ENCODE data around the gene IL1A.
A peak's percentile ranks its signal among the peaks of the same experiment; 100 is the strongest.

The IL1A gene

DNA sequence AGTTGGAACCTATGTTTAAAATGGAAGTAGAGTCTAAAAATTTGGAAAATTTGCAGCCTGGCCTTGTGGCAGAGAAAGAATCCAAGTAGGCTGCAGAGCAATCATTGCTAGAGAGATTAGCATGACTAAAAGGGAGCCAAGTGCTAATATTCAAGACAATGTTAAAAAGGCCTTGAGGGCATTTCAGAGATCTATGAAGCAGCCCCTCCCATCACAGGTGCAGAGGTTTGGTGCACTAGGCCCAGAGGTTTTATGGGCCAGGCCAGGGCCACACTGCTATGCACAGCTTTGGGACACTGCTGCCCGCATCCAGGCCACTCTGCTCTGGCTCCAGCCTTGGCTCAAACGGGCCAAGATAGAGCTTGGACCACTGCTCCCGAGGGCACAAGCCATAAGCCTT is 6.7 kb upstream of the IL1A start:
- no peak for DNase-seq

DNA sequence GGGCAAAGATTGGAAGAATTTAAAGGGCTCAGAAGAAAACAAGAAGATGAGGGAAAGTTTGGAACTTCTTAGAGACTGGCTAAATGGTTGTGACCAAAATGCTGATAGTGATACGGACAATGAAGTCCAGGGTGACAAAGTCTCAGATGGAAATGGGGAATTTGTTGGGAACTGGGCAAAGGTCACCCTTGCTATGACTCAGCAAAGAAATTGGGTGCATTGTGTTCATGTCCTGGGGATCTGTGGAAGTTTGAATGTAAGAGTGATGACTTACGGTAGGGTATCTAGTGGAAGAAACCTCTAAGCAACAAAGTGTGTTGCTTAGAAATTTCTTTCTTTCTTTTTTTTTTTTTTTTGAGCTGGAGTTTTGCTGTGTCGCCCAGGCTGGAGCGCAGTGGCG is 6.0 kb upstream of the IL1A start:
- no peak for DNase-seq

DNA sequence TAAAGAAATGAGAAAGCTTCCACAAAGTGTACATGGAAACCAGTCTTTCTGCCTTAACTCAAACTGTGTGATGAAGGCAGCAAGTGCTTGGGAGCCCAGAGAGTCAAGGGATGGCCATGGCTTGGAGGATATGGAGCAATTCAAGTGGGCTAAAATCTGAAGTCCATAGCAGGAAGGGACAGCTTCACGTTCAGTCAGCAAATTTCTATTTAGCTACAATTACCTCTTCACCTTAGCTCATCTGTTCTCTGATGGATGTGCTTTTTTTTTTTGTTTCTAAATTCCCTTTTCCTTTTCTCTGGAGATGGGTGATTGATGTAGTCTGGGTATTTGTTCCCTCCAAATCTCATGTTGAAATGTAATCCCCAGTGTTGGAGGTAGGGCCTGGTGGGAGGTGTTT is 4.9 kb upstream of the IL1A start:
- DNase-seq = no peak

DNA sequence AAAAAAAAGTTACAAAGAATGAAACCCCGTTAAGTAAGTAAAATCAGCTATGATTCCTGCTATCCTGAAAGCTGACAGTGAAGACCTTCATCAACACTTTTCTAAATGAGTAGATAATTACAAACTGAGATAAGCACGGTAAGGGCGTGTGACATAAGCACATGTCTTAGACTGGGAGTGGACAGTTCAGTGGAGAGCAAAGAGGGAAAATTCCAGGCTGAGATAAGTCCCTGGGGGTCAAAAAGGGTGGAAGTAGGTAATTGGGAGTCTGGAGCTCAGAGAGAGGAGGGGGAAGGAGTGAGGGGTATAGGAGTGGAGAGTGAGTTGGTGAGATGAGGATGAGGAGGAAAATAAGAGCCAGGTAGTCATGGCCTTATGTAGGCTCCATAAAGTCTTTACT is 4.4 kb upstream of the IL1A start:
- no peak for DNase-seq

DNA sequence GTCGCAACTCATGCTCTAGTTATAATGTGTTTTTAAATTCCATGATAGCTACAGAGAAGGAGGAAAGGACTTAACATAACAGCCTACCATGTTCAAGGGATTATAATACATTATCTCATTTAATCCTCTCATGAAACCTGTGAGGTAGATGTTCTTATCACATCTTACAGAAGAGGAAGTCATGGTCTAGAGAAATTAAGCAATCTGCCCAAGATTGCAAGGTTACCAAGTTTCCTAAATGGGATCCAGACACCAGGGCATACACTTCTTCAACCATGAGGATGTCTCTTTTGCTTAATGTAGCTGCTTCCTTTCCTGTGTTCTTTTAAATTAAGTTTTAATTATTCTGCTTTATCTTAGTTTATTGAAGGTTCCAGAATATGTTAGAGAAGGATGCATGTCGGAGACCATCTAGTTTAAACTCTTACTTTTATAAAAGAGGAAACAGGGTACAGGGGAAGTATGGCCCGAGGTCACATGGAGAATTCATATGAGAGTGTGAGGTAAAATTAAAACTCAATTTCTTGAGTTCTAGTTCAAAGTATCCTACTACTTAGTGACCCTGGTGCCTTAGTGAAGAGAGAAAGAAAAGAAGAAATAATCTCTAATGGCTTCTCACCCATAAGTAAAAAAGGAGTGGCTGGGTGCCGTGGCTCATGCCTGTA is 3.6 kb upstream of the IL1A start:
- no peak for DNase-seq

DNA sequence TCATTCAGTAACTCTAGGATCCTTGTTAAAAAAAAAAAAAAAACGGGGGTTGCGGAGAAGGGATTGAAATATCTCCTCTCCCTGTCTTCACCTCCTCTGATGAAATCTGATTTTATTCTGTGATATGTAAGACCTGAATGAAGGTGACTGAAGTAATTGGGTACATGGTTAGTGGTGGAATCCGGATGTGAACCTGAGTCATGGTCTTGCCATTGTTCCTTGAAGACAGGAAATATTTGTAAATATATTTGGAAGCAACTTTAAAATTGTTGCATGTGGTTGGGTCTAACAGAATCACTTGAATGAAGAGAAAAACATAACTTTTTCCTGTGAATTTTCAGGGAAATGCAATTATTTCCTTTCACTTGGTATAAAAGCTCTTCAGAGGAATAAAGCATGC is 3.0 kb upstream of the IL1A start:
- no peak for DNase-seq

DNA sequence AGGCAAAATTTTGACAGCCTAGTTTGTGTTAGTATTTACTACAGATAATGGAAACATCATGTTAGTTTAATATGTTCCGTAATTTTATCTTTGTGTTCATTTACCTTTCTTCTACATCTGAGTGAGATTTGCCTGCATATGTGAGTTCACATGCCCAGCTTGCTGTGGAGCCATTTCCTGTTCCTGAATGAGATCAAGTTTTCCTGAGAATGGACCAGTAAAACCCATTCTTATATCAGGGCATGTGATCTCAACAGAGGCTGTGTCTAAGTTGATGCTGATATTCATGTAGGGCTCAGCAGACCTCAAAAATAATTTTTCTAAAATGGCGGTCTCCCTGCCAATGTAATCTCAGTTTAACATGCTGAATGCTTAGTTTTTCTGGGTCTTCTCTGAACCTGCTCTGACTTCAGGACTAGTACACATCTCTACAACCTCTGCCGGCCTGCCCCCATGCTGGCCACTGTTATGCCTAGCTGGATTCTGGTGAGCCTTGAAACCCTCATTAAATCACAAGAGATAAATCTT is 1.0 kb downstream of the IL1A start:
- no peak for DNase-seq

DNA sequence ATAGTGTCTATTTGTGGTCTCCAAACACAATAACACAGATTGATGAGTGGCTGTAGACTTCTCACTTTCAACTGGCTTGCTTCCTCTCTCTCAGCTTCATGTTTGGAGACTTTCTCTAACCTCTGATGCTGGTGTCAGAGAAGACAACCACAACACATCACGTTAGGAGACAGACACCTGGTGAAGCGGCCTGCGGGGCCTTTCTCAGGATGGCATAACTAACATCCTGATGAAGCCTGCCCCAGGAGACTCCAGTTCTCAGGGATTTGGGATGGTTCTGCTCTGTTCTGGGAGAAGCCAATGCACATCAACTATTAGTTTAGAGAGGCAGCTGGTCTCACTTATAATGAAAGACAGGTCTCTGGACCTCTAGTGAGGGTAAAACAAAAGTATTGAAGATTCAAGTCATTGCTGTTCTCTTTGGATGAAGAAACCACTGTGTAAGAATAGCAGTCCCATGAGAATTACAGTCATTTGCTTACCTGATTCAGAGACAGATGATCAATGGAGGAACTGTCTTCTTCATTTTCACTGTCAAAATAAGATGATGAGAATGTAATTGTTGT is 2.0 kb downstream of the IL1A start:
- no peak for DNase-seq

DNA sequence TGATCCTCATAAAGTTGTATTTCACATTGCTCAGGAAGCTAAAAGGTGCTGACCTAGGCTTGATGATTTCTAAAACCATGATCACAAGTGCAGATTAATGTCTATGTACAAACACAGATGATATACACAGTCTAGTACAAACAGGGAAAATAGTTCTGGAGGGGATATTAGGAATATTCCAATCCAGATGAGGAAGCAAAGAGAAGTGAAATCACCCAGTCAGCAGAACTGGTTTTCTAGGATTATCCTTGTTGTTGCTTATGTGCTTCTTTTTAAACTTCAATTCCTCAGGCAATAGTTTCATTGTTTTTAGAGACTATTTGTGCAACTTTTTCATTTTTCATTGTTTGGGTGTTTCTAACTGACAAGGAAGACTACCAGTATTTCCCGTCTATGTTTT is 4.7 kb downstream of the IL1A start:
- DNase-seq = no peak

DNA sequence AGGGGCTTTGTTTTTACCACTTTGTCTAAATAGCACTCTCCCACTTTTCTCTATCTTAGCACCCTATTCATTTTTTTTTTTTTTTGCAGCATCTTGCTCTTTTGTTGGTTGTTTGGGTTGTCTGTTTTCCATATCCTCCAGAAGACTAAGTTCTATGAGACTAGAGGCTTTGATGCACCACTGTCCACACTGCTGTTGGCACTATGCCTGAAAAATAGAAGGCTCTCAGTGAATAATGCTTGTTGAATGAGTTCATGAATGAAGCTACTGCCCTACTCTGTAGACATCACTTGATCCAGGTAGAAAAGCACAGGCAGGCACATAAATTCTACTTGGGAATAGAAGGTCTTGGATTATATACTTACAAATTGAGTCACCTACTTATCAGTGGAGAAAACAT is 7.3 kb downstream of the IL1A start:
- no peak for DNase-seq

DNA sequence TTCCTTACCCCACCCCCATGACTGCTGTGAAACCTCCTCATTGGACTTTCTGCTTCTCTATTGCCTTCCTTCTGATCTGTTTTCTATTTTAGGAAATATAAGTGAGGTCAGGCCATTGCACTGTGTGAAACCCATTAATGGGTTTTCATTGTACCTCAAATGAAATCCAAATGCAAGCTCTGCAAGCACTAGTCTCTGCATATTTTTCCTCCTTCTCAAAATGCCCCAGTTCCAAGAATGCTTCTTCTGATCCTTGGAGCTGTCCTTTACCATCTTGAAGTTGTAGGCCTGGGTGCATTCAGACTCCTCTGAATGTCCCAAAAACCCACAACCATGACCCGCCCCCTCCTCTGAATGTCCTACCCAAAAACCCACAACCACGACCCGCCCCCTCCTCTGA is 8.2 kb downstream of the IL1A start:
- no peak for DNase-seq

DNA sequence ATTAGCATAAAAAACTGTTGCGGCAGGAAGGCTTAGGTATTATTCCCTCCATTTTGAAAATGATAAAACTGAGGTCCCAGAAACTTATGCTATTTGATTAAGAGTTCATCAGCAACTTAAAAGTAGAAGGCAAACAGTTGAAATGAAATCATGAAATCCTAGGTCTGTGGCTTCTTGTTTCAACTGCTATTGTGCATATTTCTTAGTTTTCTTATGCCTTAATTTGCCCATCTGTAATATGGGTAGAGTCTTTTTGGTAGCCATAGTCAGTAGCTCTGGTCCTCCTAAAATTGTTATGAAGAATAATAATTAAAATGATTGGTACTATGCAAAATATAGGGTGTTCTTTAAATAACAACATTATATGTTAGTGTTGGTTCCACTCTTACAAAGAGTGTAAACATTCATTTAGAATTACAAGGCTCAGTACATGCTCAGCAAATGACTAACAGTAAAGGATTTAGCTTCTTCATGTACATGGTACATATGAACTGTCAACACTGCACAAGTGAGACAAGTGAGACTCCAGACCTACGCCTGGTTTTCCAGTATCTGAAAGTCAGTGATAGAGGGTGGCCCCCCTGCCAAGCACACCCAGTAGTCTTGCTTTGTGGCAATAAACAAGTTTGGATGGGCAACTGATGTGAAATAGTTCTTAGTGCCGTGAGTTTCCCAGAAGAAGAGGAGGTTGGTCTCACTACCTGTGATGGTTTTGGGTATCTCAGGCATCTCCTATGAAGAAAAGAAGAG is 9.6 kb downstream of the IL1A start:
- no peak for DNase-seq

DNA sequence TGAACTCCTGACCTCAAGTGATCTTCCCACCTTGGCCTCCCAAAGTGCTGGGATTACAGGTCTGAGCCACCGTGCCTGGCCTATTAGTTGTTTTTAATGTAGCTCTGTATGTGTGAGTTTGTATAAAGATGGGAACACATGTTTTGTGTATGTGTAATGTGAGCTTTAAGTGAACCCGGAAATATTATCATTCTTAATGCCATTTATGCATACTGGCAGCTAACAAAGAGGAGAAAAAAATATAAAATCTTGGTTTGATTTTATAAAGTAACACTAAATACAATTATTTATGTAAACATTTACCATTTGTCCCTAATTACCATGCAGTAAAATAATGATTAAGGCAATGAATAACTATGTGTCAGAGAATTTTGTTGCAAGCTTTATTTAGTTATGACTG is 10.7 kb downstream of the IL1A start:
- no peak for DNase-seq

DNA sequence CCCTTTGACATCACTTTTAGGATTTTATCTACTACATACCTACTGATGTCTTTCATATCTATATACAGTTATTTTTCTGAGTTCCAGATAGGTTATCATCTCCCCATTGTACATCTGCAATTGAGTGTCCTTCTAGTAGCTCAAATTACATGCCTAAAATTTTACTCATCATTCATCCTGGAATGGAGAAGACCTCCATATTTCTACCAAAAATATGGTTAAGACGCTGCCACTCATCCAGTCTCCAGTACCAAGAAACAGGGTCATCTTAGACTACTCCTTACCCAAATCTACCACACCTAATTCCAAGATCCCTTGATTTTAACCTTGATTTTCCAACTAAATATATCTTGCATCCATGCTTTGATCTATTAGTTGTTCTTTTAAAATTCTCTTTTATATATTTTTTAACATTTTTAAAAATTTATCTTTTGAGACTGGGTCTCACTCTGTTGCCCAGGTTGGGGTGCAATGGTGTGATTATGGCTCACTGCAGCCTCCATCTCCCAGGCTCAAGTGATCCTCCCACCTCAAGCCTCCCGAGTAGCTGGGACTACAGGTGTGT is 11.3 kb downstream of the IL1A start:
- no peak for DNase-seq

DNA sequence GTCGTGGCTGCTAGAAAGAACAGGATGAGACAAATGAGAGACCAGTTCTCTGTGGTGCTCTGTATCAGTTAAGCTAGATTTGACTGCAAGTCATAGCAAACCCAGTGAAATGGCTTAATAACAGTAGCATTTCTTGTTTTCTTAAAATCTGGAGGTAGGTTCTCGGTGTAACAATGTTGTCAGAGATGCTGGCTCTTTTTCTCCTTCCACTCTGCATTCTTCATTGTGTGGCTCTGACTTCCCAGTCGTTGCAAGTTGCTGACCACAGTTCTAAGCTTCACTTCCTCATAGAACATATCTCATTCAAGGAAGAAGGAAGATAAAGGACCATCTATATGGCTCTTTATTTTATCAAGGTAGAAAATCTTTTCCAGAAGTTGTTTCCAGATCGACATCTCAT is 12.0 kb downstream of the IL1A start:
- no peak for DNase-seq

DNA sequence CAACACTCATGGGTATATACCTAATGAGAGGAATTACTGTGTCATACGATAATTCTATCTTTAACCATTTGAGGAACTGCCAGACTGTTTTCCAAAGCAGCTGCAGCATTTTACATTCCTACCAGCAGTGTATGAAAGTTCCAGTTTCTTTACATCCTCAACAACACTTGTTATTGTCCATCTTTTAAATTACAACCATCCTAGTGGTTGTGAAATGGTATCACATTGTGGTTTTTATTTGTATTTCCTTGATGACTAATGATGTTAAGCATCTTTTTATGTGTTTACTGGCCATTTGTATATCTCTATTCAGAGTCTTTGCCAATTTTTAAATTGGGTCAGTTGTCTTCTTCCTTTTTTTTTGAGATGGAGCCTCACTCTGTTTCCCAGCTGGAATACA is 15.9 kb downstream of the IL1A start:
- DNase-seq = no peak

DNA sequence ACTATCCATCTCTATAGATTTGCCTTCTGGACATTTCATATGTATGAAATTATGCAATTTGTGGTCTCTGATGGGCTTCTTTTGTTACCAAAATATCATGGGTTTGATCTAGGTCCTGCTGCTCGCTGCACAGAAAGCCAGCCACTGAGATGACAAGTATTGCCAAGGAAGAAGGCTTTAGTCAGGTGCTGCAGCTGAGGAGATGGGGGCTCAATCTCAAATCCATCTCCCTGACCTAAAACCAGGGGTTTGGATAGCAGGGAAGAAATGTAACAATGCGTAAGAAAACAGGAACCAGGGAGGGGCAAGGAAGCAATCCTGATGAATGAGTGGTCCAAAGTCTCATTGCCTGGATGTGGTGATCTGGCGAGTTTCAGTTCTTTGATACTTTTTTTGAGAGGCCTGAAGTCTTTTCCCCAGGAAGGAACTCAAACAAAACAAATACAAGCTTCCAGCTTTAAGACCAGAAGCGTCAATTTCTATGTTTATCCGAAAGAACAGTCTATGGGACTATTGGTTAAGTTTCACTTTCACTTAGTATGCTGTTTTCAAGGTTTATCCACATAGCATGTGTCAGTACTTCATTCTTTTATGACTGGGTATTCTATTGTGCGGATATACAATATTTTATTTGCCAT is 16.5 kb downstream of the IL1A start:
- no peak for DNase-seq

DNA sequence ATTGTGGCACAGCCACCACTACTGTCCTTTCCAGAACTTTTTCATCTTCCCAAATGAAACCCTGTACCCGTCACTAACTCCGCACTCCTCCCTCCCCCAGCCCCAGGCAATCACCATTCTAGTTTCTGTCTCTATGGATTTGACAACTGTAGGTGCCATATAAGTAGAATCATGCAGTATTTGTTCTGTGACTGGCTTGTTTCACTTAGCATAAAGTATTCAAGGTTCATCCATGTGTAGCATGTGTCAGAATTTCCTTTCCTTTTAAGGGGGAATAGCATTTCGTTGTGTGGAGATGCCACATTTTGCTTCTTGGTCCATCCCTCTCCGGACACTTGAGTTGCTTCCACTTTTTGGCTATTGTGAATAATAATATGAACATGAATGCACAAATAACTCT is 19.0 kb downstream of the IL1A start:
- DNase-seq = no peak

DNA sequence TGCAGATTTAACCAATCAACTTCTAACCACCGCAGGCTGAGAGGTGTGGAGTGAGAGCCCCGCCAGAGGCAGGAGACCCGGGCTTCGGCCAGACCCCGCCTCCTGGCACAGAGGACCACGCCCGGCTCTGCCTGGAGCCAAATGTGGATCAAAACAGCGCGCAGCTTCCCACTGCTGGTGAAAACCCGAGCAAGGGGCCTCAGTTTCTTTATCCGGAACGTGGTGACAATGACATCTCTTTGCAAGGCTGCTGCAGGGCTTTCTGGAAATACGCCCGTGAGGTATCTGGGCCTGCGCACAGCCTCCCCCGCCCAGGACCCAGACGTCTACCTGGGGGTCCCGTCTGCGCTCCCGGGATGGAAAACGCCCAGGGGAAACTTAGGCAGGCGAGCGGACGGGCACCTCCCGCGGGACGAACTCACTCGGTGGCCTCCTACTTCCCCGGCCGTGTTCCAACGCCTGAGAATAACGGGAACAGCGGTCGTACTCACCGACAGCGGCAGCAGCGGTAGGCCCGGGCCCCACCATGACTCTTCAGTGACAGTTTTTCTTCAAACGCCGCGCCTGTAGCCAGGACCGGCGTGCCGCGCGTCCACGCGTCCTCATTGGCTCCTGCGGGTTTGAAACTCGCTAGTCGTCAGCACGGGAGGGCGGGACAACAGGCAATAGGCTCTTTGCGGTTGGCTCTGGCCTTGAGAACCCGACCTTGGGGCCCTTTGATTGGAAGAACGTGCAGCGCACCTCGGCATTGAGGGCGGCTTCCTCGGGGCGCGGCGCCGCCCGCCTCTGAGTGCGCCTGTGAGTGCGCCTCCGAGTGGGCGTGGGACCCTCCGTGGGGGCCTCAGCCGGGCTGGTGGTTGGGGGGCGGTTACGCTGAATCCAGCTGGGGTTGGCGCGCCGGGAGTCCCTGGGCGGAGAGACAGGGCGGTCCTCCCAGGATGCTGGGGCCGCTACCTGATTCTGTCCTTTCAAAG is 19.9 kb downstream of the IL1A start, which contains the start of gene CKAP2L:
Gene CKAP2L, minus strand, starts transcription at position 539 of the 974 bp plus-strand sequence. Its CDS starts 11 bp downstream, at position 528.
- peak; percentile 36 to 94 (median 88) for DNase-seq

DNA sequence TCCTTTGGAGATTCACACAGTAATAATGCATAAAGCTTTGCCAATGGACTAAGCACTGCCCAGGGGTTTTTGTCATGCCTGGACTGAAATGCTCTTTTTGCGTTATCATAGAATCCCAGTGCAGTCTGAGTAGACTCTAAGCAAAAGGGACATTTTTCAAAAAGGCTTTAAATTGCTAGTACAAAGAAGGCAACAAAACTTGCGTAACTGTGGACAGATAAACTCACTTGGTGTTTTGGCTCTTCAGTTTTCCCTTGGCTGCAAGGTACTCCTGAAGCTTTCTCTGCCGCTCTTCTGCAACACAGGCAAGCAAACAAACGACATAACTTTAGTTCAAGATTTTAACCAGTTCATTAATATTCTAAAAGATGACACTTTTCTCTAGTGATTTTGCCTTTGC is 22.0 kb downstream of the IL1A start:
- no peak for DNase-seq

DNA sequence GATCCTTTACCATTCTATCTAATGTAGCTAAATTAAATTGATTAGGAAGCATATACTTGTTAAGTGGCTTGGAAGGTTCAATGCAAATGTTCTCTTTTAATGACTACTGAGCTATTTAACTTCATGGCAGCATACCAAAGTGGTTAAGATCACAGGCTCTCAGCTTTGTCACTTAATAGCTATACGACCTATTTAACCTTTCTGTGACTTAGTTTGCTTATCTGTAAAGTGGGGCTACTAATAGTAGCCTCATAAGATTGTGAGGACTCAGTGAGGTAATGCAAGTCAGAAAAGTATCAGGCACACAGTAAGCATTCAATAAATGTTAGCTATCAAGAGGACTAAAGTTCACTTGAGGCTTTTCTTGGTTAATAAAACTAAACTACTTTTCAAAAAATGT is 24.1 kb downstream of the IL1A start:
- no peak for DNase-seq

DNA sequence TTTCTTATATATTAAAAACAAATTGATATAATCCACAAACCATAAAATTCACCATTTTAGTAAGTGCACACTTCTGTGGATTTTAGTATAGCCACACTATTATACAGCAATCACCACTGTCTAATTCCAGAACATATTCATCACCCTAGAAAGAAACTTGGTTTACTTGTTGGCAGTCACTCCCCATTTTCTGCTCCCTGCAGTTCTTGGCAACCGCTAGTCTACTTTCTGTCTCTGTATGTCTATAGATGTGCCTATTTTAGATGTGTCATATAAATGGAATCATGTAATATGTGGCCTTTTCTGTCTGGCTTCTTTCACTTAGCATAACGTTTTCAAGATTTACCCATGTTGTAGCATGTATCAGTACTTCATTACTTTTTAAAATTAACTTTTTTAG is 25.6 kb downstream of the IL1A start:
- DNase-seq = no peak
